B cell (primary cell): ENCODE measurements around the gene PPP2R3A. TPM values are rescaled to one million over a fixed set of nuclear protein-coding genes. Genes with fewer than 3 reads are reported as not detected.

Experiments
- ATAC-seq: fragments of 200-7000 bp; cut with Tn5 transposase; one replicate; pipeline ENCODE4 v1.10.0; 2021; ENCODE audit warnings: low read depth, mild to moderate bottlenecking, moderate number of reproducible peaks, moderate library complexity
- CTCF ChIA-PET: fragments of 350-600 bp; sonication (Branson Sonifier 250); formaldehyde crosslinking; loops from one replicate; lab custom pipeline; 2021; ENCODE audit warnings: antibody characterized with exemption, inconsistent platforms; lab: Charles Lee
- POLR2A ChIA-PET: fragments of 350-600 bp; sonication (Branson Sonifier 250); formaldehyde crosslinking; loops from one replicate; lab custom pipeline; 2021; ENCODE audit warnings: antibody characterized with exemption; lab: Charles Lee
- DNase-seq: peaks from one replicate; pipeline ENCODE4 v3.0.0; 2013
- H2AFZ ChIP-seq: 2 replicates; pipeline ENCODE4 v1.6.1; 2012; ENCODE audit warnings: mild to moderate bottlenecking, low read depth, low read length; ENCODE audit not compliant: insufficient read depth, poor library complexity, severe bottlenecking
- H3K27ac ChIP-seq, 2 donors: 1 replicate in 1 of 2; 2 replicates in 1 of 2; pipeline ENCODE4 v1.5.1; 2012 to 2013; ENCODE audit warnings: low read length in 2 of 2, mild to moderate bottlenecking in 2 of 2, moderate library complexity in 1 of 2
- H3K27me3 ChIP-seq, 4 experiments: fragments of 200-600 bp in 1 of 4; sonication (generic) in 1 of 4; replicated peaks in 1 of 4; 1 replicate in 2 of 4; 2 replicates in 2 of 4; pipeline versions ENCODE4 v1.6.1 to v1.7.0; 2013 to 2016; ENCODE audit warnings: low read length in 3 of 4, mild to moderate bottlenecking in 2 of 4, mixed read lengths in 1 of 4, moderate library complexity in 1 of 4; ENCODE audit not compliant: insufficient read depth in 4 of 4, control insufficient read depth in 3 of 4; ENCODE audit errors: control extremely low read depth in 1 of 4
- H3K36me3 ChIP-seq, 2 experiments: replicated peaks in 1 of 2; 1 replicate in 1 of 2; 2 replicates in 1 of 2; pipeline versions ENCODE4 v1.6.1 to v1.7.1; 2013; ENCODE audit warnings: low read length in 1 of 2; ENCODE audit not compliant: insufficient read depth in 2 of 2, control insufficient read depth in 1 of 2; ENCODE audit errors: control extremely low read depth in 1 of 2, extremely low read depth in 1 of 2
- H3K4me1 ChIP-seq, 2 donors: fragments of 200-600 bp in 1 of 2; sonication (generic) in 1 of 2; 1 replicate in 1 of 2; 2 replicates in 1 of 2; pipeline versions ENCODE4 v1.5.1 to v1.6.1; 2013 to 2017; ENCODE audit warnings: low read length in 2 of 2; ENCODE audit not compliant: control insufficient read depth in 2 of 2, insufficient read depth in 2 of 2
- H3K4me2 ChIP-seq: replicated peaks from 2 replicates; pipeline ENCODE3; 2012; ENCODE audit warnings: mild to moderate bottlenecking, low read depth, low read length; ENCODE audit not compliant: poor library complexity, severe bottlenecking
- H3K4me3 ChIP-seq, 5 experiments: fragments of 200-600 bp in 1 of 5; sonication (generic) in 1 of 5; 1 replicate in 3 of 5; 2 replicates in 2 of 5; pipeline versions ENCODE4 v1.5.1 to v1.7.0; 2011 to 2016; ENCODE audit warnings: low read length in 4 of 5, mild to moderate bottlenecking in 4 of 5, low read depth in 2 of 5, control low read depth in 1 of 5, moderate library complexity in 1 of 5; ENCODE audit not compliant: insufficient read depth in 1 of 5; ENCODE audit errors: control extremely low read depth in 1 of 5, extremely low read depth in 1 of 5
- H3K79me2 ChIP-seq: fragments of 200-600 bp; sonication (generic); one replicate; pipeline ENCODE4 v1.6.0; 2016; ENCODE audit warnings: low read length; ENCODE audit not compliant: control insufficient read depth, insufficient read depth
- H3K9ac ChIP-seq: fragments of 200-600 bp; sonication (generic); 2 replicates; pipeline ENCODE4 v1.6.1; 2017; ENCODE audit warnings: mild to moderate bottlenecking, low read length, moderate library complexity
- H3K9me3 ChIP-seq, 3 donors: one replicate each; pipeline versions ENCODE4 v1.6.1 to v1.7.1; 2013; ENCODE audit warnings: low read length in 2 of 3; ENCODE audit not compliant: control insufficient read depth in 2 of 3, insufficient read depth in 1 of 3; ENCODE audit errors: control extremely low read depth in 1 of 3
- H4K20me1 ChIP-seq: 2 replicates; pipeline ENCODE4 v1.6.0; 2012; ENCODE audit warnings: mild to moderate bottlenecking, low read length; ENCODE audit not compliant: insufficient read depth, control insufficient read depth, poor library complexity, severe bottlenecking
- H3K27ac Mint-ChIP-seq: one replicate; pipeline ENCODE4 v1.8.0; 2021; ENCODE audit warnings: mixed read lengths
- H3K27me3 Mint-ChIP-seq: one replicate; pipeline ENCODE4 v1.8.0; 2021; ENCODE audit warnings: mixed read lengths
- H3K4me1 Mint-ChIP-seq: one replicate; pipeline ENCODE4 v1.8.0; 2021; ENCODE audit warnings: mixed read lengths
- H3K4me3 Mint-ChIP-seq: one replicate; pipeline ENCODE4 v1.8.0; 2021; ENCODE audit warnings: mixed read lengths
- H3K9me3 Mint-ChIP-seq: one replicate; pipeline ENCODE4 v1.8.0; 2022; ENCODE audit warnings: mixed read lengths; ENCODE audit not compliant: insufficient read depth
- CTCF ChIP-seq: fragments of 200-600 bp; IDR thresholded peaks from one replicate; pipeline ENCODE4 v1.8.0; 2022; ENCODE audit warnings: antibody characterized with exemption, mild to moderate bottlenecking
- EZH2 ChIP-seq: IDR thresholded peaks from 2 replicates; pipeline ENCODE4 v1.6.1; 2012; ENCODE audit warnings: borderline replicate concordance, low read depth, mild to moderate bottlenecking, moderate library complexity, low read length; ENCODE audit not compliant: insufficient read depth, poor library complexity, severe bottlenecking
- WGBS: methylation state at CpG from one replicate; pipeline ENCODE4 v1.1.5; 2013; ENCODE audit warnings: missing lambda C conversion rate; ENCODE audit not compliant: insufficient coverage; 5-methylcytosine and 5-hydroxymethylcytosine counted together
- intact Hi-C: fragments of 100-400 bp; cut with micrococcal nuclease; formaldehyde crosslinking; loops from one replicate; pipeline ENCODE4 v1.10.0; 2022
- polyA plus RNA-seq: library from polyadenylated mRNA; depleted of rRNA; stranded (reverse); fragments of >200 nt; gene quantifications from 2 replicates; pipeline ENCODE4 v1.2.3, GENCODE V29; 2012
- total RNA-seq, 2 donors: library from RNA; stranded (reverse); fragments of 120-200 nt in 1 of 2; gene quantifications; 1 replicate in 1 of 2; 2 replicates in 1 of 2; pipeline versions ENCODE4 v1.2.3 to v1.2.4, GENCODE V29; 2013 to 2022

The PPP2R3A gene
- total and polyA plus RNA-seq, 2 donors (not counting 1 experiment from before 2014, with no cell fraction given): 0.03 to 0.22 TPM

- H3K9me3 Mint-ChIP-seq: no peaks in the 10 kb centered on the region
- no peak overlapping the region for H3K4me3 ChIP-seq
- no peaks in the 10 kb centered on the region for H3K36me3 ChIP-seq
- no peaks in the 10 kb centered on the region for H4K20me1 ChIP-seq
- intact Hi-C loops: no loop called here
- no peak overlapping the region for H3K4me3 Mint-ChIP-seq
- ATAC-seq: no peak
- no peak overlapping the region for H3K4me2 ChIP-seq
- H3K27me3 ChIP-seq: no peaks in the 10 kb centered on the region
- no peak for DNase-seq
- peaks cover 17% of the 10 kb centered on the region for H3K4me1 Mint-ChIP-seq
- no peak overlapping the region for H3K27ac Mint-ChIP-seq
- H3K79me2 ChIP-seq: no peaks in the 10 kb centered on the region
- no peak overlapping the region for H2AFZ ChIP-seq
- 100% methylated on average over 2 of the region's 6 CpGs for WGBS
- H3K27ac ChIP-seq: no peak overlapping the region
- H3K27me3 Mint-ChIP-seq: no peaks in the 10 kb centered on the region
- H3K4me1 ChIP-seq: peaks cover 0 to 11% of the 10 kb centered on the region in 2 donors
- CTCF ChIA-PET: no interaction called here
- no peak overlapping the region for H3K9ac ChIP-seq
- no peak for TF ChIP-seq CTCF
- no peak for TF ChIP-seq EZH2
- no peaks in the 10 kb centered on the region for H3K9me3 ChIP-seq
- POLR2A ChIA-PET: no interaction called here
Observed at GRCh38 chr3:136106101-136106500, 140.6 kb downstream of the PPP2R3A start.

GRCh38 chr3:136109499-136109898 lies 144.0 kb downstream of the PPP2R3A start:
- no peak overlapping the region for H3K9ac ChIP-seq
- Mint-ChIP-seq H3K27me3 (peaks cover 6% of the 10 kb centered on the region), H3K4me3 (no peak overlapping the region), H3K27ac (no peak overlapping the region), H3K9me3 (no peaks in the 10 kb centered on the region), H3K4me1 (peaks cover 17% of the 10 kb centered on the region)
- H4K20me1 ChIP-seq: no peaks in the 10 kb centered on the region
- no CpG with 5 or more reads among the region's 1 CpG for WGBS
- intact Hi-C loops: no loop called here
- H2AFZ ChIP-seq: no peak overlapping the region
- H3K4me1 ChIP-seq: peaks cover 0 to 11% of the 10 kb centered on the region in 2 donors
- no peaks in the 10 kb centered on the region for H3K36me3 ChIP-seq
- ATAC-seq: no peak
- no peak overlapping the region for H3K4me3 ChIP-seq
- no peaks in the 10 kb centered on the region for H3K79me2 ChIP-seq
- no peak for TF ChIP-seq EZH2
- TF ChIP-seq CTCF: no peak
- no peak for DNase-seq
- no peak overlapping the region for H3K4me2 ChIP-seq
- ChIA-PET POLR2A (no interaction called here), CTCF (no interaction called here)
- H3K27me3 ChIP-seq: no peaks in the 10 kb centered on the region
- H3K27ac ChIP-seq: no peak overlapping the region
- H3K9me3 ChIP-seq: peaks cover 0 to 6% (median 0%) of the 10 kb centered on the region in 3 donors
